ENCODE results near the gene MAPK7.

GRCh38 chr17:19346351-19347255 is 31.7 kb upstream of the MAPK7 start:
- TF ChIP-seq POLR2A (IDR thresholded peaks at IDR 0.05) (no peak), CTCF (IDR thresholded peaks at IDR 0.05) (no peak)

All from transverse colon (tissue), 3 donors.